Activated B cell treated with CpG ODN at 0.5 μM for 24 hours (primary cell): ENCODE measurements around the gene CYP4F2. TPM values are rescaled to one million over a fixed set of nuclear protein-coding genes. Genes with fewer than 3 reads are reported as not detected.
"Not testable (repeated sequence)": the region's sequence is repeated elsewhere in the genome, so short reads cannot be mapped to it uniquely, and the experiment has no call there.

Experiments
- ATAC-seq: fragments of 200-7000 bp; cut with Tn5 transposase; one replicate; pipeline ENCODE4 v1.10.0; 2021; ENCODE audit warnings: low read depth, mild to moderate bottlenecking, moderate library complexity
- CTCF ChIA-PET: fragments of 350-600 bp; sonication (Branson Sonifier 250); formaldehyde crosslinking; loops from one replicate; lab custom pipeline; 2021; ENCODE audit warnings: antibody characterized with exemption; lab: Charles Lee
- POLR2A ChIA-PET: fragments of 350-600 bp; sonication (Branson Sonifier 250); formaldehyde crosslinking; loops from one replicate; lab custom pipeline; 2021; ENCODE audit warnings: antibody characterized with exemption; lab: Charles Lee
- DNase-seq: peaks from one replicate; pipeline ENCODE4 v3.0.0; 2022
- H3K27ac Mint-ChIP-seq: one replicate; pipeline ENCODE4 v1.8.0; 2020; ENCODE audit warnings: mixed read lengths
- H3K27me3 Mint-ChIP-seq: one replicate; pipeline ENCODE4 v1.8.0; 2021; ENCODE audit warnings: mixed read lengths
- H3K36me3 Mint-ChIP-seq: one replicate; pipeline ENCODE4 v1.8.0; 2021; ENCODE audit warnings: low read depth, mixed read lengths
- H3K4me1 Mint-ChIP-seq: one replicate; pipeline ENCODE4 v1.8.0; 2021; ENCODE audit warnings: mixed read lengths
- H3K4me3 Mint-ChIP-seq: one replicate; pipeline ENCODE4 v1.8.0; 2020; ENCODE audit warnings: mild to moderate bottlenecking, mixed read lengths
- H3K9me3 Mint-ChIP-seq: one replicate; pipeline ENCODE4 v1.8.0; 2020; ENCODE audit warnings: mixed read lengths
- intact Hi-C: fragments of 100-400 bp; cut with micrococcal nuclease; formaldehyde crosslinking; loops from one replicate; pipeline ENCODE4 v1.15.1; 2024
- total RNA-seq: library from RNA; stranded (reverse); gene quantifications from 2 replicates; pipeline ENCODE4 v1.2.3, GENCODE V29; 2022
- TF ChIP-seq, protein P1 (sequence below): fragments of 200-600 bp; IDR thresholded peaks from one replicate; pipeline ENCODE4 v1.8.0; 2022; ENCODE audit warnings: antibody characterized with exemption, mild to moderate bottlenecking

CYP4F2 gene
- total RNA-seq, 1 donor from 2014 or later = not detected

DNA sequence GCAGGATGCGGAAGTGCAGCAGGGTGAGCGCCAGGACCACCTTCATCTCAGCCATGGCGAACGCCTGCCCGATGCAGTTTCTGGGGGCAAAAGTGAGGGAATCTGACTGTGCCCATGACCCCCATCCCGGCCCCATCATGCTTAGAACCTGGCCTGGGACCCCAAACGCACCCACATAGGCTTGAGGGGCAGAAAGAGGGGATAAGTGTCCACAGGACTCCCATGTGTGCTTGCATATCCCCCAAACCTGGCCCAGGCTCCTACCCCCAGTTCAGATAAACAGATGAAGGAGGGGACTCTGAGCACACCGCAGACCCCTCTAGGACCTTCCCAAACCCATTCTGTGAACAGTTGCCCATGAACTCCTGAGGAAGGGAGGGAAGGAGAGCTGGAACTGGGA lies 16.0 kb upstream of the CYP4F2 start:
- Mint-ChIP-seq H3K27me3 (peaks cover 47% of the 10 kb centered on the region), H3K4me1 (peaks cover 6% of the 10 kb centered on the region), H3K9me3 (peaks cover 7% of the 10 kb centered on the region), H3K27ac (no peak overlapping the region), H3K4me3 (no peak overlapping the region), H3K36me3 (no peaks in the 10 kb centered on the region)
- intact Hi-C loops = no loop called here
- DNase-seq = no peak
- CTCF ChIA-PET = no interaction called here
- TF ChIP-seq, protein P1, sequence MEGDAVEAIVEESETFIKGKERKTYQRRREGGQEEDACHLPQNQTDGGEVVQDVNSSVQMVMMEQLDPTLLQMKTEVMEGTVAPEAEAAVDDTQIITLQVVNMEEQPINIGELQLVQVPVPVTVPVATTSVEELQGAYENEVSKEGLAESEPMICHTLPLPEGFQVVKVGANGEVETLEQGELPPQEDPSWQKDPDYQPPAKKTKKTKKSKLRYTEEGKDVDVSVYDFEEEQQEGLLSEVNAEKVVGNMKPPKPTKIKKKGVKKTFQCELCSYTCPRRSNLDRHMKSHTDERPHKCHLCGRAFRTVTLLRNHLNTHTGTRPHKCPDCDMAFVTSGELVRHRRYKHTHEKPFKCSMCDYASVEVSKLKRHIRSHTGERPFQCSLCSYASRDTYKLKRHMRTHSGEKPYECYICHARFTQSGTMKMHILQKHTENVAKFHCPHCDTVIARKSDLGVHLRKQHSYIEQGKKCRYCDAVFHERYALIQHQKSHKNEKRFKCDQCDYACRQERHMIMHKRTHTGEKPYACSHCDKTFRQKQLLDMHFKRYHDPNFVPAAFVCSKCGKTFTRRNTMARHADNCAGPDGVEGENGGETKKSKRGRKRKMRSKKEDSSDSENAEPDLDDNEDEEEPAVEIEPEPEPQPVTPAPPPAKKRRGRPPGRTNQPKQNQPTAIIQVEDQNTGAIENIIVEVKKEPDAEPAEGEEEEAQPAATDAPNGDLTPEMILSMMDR = no peak
- ATAC-seq = no peak
- POLR2A ChIA-PET = no interaction called here

DNA sequence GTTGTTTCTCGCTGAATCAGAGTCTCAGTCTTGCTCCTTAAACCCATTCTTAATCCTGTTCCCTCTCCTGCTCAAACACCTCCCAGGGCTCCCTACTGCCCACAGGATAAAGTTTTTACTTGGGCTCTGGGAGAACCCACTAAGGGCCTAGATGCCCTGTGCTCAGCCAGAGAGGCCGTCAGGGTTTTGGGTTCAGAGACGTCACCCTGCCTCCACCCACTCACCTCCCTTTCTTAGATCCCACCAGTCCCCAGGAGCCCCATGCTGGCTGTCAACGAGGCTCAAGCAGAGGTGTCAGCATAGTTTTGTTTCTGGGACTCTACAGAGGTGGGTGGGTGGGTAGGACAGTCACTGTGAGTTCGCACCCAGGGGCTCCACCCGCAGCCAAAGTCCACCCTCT lies 15.5 kb upstream of the CYP4F2 start:
- Mint-ChIP-seq H3K27me3 (peaks cover 47% of the 10 kb centered on the region), H3K36me3 (no peaks in the 10 kb centered on the region), H3K4me3 (no peak overlapping the region), H3K4me1 (peaks cover 6% of the 10 kb centered on the region), H3K9me3 (peaks cover 7% of the 10 kb centered on the region), H3K27ac (no peak overlapping the region)
- TF ChIP-seq, protein P1 = no peak
- CTCF ChIA-PET = no interaction called here
- POLR2A ChIA-PET = no interaction called here
- DNase-seq = no peak
- intact Hi-C loops = no loop called here
- ATAC-seq = no peak

DNA sequence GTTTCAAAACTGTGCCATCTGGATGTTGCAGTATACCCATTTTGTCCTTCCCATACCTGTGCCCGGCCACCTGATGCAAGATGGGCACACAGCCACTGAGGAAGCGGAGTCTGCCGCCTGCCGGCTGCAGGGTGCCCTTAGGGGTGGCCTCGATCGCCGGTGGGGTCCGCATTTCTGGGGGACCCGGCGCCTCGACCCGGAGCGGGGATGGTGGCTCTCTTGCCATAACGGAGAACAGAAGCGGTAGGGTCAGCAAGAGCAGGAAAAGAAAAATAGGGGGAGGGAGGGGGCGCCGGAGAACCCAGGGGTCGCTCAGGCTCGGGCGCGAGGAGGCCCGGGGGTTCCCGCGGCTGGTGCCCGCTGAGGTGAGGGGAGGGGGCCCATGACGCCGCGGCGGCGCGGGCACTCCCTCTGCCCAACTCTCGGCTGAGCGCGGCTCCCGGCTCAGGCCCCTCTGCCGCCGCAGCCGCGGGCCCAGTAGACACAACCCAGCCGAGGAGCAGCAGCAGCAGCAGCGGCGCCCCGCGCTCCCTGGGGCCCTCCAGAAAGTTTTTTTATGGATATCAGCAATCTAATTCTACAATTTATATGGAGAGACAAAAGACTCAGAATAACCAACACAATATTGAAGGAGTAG lies 13.8 kb upstream of the CYP4F2 start:
- TF ChIP-seq, protein P1 = no peak
- ATAC-seq (no peak), DNase-seq (no peak)
- intact Hi-C loops = no loop called here
- CTCF ChIA-PET = no interaction called here
- POLR2A ChIA-PET = interaction anchor here (0.6 kb wide), 1 partner anchor 282 kb away, joined by 5 read pairs; no protein-coding TSS in a partner anchor
- Mint-ChIP-seq H3K4me3 (no peak overlapping the region), H3K9me3 (peaks cover 9% of the 10 kb centered on the region), H3K27me3 (peaks cover 41% of the 10 kb centered on the region), H3K4me1 (peaks cover 2% of the 10 kb centered on the region), H3K36me3 (no peaks in the 10 kb centered on the region), H3K27ac (no peak overlapping the region)

DNA sequence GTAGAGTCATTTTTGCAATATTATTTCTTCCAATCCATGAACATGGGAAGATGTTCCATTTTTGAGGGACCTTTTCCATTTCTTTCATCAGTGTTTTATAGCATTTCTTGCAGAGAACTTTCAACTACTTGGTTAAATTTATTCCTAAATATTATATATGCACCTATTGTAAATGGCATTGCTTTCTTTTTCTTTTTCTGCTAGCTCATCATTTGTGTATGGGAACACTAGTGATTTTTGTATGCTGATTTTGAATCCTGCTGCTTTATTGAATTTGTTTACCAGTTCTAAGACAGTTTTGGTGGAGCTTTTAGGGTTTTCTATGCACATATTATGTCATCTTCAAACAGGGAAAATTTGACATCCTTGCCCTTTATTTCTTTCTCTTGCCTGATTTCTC lies 7.2 kb upstream of the CYP4F2 start:
- Mint-ChIP-seq H3K4me1 (peaks cover 3% of the 10 kb centered on the region), H3K27ac (no peak overlapping the region), H3K36me3 (no peaks in the 10 kb centered on the region), H3K27me3 (peaks cover 35% of the 10 kb centered on the region), H3K9me3 (peaks cover 4% of the 10 kb centered on the region), H3K4me3 (no peak overlapping the region)
- ChIA-PET CTCF (no interaction called here), POLR2A (no interaction called here)
- ATAC-seq (no peak), DNase-seq (no peak)
- intact Hi-C loops = no loop called here
- TF ChIP-seq, protein P1 = no peak

DNA sequence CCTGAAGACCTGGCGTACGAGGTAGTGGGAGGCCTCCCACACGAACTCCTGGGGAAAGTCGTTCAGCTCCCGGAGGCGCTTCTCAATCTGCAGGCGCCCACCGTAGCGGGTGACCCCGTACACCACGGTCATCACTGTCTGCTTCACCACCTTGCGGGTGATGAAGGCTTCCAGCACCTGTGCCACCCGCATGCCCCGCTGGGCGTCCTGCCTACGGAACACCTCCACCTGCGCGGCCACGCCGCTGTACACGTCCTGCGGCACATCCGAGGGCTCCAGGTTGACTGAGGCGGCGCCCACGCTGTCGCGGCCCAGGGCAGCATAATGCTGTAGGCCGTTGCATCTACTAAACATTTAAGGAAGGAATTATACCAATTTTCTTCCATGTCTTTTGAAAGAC lies 5.0 kb upstream of the CYP4F2 start:
- H3K4me1 Mint-ChIP-seq, CTCF ChIA-PET, H3K4me3 Mint-ChIP-seq: not testable (repeated sequence)

DNA sequence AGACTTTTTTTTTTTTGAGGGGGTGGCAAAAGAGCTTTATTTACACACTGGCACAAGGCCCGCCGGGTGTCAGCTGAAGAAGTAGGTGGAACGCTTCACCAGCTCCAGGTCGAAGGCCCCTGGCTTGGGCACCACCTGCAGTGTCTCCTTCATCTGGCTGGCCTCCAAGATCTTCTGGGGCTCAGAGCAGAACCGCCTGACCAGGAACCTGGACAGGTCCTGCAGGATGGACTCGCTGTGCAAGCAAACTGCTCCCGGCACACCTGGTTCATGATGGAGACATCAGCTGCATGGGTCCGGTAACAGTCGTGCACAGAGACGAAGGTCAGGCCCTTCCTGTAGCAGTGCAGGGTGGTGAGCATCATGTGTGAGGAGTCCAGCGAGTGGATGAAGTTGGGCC lies 4.4 kb upstream of the CYP4F2 start:
- CTCF ChIA-PET = no interaction called here
- intact Hi-C loops = no loop called here
- ATAC-seq (no peak), DNase-seq (no peak)
- H3K4me3 Mint-ChIP-seq = no peak overlapping the region
- peaks cover 33% of the 10 kb centered on the region for H3K27me3 Mint-ChIP-seq
- H3K9me3 Mint-ChIP-seq = peaks cover 2% of the 10 kb centered on the region
- H3K4me1 Mint-ChIP-seq = peaks cover 4% of the 10 kb centered on the region
- no peaks in the 10 kb centered on the region for H3K36me3 Mint-ChIP-seq
- no peak overlapping the region for H3K27ac Mint-ChIP-seq
- POLR2A ChIA-PET = no interaction called here
- TF ChIP-seq, protein P1 = no peak

More for the DNA sequence above, 5.0 kb upstream of the CYP4F2 start:
- H3K36me3 Mint-ChIP-seq, H3K9me3 Mint-ChIP-seq, intact Hi-C loops, POLR2A ChIA-PET, DNase-seq, H3K27ac Mint-ChIP-seq, ATAC-seq: not testable (repeated sequence)
- H3K27me3 Mint-ChIP-seq = peaks cover 35% of the 10 kb centered on the region
